CD1c-positive myeloid dendritic cell (primary cell): Measurements from ENCODE around the gene IFNA2.
A peak's percentile ranks its signal among the peaks of the same experiment; 100 is the strongest.
"Not testable (repeated sequence)": the region's sequence is repeated elsewhere in the genome, so short reads cannot be mapped to it uniquely, and the experiment has no call there.

Experiments used
- DNase-seq: peaks from one replicate; pipeline ENCODE4 v3.0.0-alpha.2; 2016; ENCODE audit errors: extremely low spot score

The IFNA2 gene

DNA sequence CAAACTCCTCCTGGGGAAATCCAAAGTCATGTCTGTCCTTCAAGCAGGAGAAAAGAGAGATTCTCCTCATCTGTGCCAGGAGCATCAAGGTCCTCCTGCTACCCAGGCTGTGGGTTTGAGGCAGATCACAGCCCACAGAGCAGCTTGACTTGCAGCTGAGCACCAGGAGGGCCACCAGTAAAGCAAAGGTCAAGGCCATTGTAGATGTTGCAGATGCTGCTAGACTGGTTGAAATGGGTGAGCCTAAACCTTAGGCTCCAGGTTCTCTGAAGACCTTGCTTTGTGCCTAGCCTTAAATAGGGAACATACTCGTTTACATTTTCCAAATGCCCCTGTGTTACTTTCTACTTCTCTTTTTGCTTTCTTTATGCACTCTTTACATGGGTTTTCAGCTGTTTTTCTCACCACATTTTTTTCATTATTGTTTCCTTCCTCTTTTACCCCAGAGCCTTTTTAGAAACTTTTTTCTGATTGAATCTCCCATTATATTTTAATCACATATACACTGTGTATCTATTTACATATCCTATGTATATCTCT is at the start of gene IFNA2:
IFNA2 (minus strand) TSS at position 268 of the 540 bp plus-strand sequence; CDS start at position 199, 69 bp downstream.
- DNase-seq: peak; percentile 13

DNA sequence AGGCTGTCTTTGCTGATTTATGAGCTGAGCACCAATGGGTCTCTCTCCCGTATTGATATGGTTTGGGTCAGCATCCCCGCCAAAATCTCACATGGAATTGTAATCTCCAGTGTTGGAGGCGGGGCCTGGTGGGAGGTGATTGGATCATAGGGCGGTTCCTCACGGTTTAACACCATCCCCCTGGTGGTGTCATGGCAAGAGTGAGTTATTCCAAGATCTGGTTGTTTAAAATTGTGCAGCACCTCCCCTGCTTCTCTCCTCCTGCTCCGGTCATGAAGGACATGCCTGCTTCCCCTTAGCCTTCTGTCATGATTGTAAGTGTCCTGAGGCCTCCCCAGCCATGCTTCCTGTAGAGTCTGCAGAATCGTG is 49.8 kb upstream of the IFNA2 start:
- DNase-seq: not testable (repeated sequence)

DNA sequence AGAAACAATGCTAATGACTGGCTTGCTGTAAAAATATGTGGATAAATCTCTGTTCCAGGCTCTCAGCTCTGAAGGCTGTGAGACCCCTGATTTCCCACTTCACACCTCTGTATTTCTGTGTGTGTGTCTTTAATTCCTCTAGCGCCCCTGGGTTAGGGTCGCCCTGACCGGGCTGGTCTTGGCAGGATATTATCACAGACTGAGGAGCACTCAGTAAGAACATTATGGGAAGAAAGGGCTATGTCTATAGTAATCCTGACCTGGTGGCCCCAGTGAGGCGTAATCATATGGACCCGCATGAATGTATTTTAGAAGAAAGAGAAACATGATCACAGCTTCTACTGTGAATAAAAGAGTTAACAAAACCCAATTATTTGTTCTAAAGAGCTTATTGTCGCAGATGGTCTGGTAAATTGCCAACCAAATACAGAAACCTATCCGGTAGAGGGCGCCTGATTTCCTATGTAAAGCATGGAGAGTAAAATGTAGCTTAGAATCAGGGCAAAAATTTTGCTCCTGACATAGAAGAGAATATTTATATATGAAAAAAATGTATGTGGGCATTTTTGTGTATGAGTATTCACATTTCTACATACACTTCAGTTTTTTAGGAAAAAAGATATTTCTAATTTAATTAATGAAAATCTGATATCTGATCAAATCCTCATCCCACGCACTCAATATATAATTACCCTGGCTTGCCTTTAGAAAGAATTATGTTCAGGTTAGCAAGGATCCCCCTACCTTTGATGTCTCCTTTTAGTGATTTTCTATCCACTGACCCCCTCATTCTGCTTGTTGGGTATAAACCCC is 49.2 kb upstream of the IFNA2 start:
- peak; percentile 69 for DNase-seq

DNA sequence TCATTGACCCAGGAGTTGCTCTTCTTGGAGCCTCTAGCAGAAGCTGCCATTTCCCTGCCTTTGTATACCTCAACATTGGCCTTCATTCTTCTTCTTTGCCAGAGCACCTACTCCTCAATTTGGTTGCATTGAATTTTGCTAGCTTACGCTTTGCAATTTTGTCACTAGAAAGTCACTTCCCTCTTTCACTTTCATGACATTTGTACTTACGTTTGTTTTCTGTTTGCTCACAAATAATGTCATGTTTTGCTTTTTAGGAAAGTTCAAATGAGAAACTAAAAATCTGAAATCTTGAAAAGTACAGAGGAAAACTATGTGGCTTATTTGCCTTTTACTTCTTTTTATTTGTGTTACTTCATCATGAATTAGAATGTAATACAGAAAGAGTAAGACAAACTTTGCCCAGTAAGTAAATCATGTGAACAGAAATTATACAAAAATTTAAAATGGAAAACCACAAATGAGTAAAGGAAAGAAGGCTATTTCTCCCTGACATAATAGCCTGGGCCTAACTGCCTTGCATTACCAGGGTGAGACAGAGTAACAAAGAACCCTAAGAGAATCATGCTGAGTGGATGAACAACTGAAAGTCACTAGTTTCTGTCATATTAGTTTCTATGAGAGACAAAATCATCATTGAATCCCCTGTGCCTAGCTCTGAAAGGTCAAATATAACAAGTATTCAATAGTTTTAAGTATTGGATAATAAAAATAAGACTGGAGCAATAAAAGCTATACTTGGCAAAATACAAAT is 47.7 kb upstream of the IFNA2 start:
- DNase-seq: peak; percentile 37

DNA sequence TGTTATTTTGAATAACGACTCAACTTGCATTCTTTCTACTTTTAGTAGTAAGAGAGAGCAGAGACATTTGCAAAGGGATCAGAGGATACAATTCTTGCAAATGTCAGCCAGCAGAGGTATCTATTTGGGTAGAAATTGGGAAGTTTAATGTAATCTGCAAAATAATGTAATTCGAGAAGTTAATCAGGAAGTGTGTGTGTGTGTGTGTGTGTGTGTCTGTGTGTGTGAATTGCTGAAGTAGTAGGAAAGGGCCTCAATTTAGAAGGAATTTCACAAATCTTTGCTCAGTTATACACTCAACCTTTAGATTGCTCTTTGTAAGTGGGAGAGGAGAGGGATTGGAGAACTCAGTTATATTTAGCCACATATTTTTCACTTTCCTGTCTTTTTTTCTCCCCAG is 44.0 kb upstream of the IFNA2 start:
- DNase-seq: peak; percentile 37

DNA sequence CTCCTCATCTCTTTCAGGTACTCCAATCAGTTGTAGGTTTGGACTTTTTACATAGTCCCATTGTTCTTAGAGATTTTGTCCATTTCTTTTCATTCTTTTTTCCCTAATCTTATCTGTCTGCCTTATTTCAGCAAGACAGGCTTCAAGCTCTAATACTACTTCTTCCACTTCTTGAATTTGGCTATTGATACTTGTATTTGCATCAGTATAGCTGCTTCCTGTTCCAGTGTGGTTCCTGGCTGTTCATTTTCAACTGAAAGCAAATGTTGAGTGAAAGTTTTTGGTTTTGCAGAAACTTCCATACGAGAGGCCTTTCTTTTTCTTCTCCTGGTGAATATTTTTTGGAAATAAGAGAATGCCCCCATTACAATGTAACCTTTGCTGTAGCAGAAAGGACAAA is 43.0 kb upstream of the IFNA2 start:
- no peak for DNase-seq

DNA sequence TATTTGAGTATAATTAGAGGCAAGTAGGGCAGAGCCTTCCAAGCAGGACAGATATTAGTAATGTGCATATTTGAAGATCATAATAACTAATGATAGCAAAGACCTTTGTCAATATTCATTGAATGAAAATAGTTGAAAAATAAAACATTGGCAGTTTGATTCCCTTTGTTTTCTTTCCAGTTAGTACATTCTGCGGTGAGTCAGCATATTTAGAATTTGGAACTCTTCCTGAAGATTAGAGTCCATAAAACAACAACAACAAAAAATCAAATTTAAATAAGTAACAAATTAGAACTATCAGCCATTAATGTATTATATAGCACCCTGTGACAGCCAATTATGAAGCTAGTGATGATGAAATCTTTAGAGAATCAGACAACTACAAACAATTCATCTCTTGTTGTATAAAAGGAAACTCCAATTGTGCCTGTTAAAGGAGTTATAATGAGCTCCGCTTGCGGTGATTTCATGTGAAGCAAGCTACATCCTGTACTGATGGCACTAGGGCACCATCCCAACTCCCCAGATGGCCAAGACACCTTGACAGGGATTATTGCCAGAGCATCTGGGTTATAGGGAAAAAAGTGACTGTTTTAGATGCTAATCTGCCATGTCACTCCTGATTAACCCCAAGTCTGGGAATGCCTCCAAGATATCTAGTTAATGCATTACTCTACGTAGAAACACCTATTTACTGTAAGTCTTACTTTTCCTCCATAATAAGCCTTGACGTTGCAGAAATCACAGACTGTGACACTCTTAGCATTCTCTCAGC is 30.5 kb upstream of the IFNA2 start:
- DNase-seq: no peak

DNA sequence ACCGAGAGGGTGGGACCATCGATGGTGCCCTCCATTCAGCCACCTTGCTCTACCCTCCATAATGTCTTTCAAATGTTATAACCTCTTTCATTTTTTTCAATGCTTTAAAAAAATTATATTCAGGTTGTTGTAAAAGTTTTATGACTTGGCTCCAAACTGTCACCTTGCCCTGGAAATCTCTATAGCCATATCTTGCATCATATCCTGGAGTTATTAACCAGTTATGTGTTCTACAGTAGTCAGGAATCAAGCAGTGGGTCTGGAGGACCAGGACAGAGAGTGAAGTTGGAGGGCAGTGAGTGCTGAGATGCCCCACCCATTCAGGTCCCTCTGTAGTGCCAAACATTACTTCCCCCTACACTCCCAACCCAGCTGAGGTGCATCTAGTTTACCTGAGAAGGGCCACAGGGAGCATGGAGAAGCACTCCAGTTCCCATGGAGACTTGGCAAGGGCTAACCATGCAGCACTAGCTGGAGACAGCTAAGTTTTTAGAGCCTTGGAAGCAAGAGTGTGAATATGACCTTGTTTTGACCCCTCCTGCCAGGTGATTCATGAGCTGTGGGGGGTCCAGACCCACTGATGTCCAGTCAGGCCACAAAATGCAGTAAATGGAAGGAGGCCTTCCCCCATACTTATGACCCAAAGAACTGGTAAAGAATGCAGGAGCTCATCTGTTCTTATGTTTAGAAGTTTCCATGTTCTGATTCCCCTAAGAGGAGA is 29.2 kb upstream of the IFNA2 start:
- DNase-seq: no peak

DNA sequence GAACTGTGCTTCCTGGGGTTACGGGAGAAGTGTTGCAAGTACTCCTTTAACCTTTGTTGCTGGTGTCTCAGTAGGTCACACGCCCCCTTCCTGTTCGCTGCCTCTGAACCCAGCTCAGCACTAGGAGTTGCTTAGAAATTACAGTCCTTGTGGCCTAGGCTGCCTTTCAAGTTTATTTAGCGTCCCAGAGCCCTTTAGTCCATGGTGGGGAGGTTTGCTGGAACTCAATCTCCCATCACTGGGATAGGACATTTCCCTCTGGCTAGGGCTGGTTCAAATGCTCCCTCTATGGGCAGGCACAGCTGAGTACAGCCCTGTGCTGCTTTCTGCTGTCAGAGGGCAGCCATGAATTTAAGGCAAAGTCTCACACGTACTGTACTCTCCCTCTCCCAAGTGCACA is 28.4 kb upstream of the IFNA2 start:
- no peak for DNase-seq

DNA sequence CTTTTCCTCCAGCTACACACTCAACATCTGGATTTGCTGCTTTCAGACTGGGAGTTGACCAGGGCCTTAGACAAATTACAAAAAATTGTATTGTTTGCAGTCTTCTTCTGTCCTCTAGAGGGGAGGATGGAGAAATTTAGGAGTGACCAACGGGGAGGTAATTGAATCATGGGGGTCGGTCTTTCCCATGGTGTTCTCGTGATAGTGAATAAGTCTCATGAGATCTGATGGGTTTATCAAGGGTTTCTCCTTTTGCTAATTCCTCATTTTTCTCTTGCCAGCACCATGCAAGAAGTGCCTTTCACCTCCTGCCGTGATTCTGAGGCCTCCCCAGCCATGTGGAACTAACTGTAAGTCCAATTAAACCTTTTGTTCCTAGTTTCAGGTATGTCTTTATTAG is 28.0 kb upstream of the IFNA2 start:
- no peak for DNase-seq

DNA sequence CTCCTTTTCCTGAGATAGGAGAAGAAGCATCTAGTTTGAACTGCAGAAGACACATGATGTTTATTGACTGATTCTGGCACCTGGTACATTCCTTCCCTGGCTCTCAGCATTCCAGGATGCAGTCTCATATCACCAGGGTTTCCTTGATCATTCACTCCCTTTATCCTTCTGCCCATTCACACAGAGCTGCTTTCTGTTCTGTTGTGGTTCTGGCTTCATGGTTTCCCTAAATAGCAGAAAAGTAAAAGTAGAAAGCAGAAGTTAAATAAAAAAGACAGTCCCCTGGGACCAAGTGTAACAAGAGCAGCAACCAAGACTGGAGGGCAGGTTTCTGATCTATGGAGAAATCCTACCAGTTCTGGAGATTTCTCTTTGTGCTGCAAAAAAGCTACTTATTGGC is 26.9 kb upstream of the IFNA2 start:
- no peak for DNase-seq

DNA sequence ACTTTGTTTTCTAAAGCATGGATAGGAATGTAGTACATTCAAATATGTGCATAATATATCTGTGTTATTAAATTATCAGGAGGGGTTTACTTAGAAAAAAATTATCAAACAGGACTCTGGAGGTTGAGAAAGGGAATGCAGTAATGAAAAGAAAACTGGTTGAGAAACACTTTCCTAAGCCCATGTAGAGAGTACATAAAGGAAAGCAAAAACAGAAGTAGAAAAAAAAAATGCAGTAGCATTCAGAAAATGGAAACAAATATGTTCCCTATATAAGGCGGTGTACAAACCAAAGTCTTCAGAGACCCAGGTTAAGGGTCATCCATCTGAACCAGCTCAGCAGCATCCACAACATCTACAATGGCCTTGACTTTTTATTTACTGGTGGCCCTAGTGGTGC is 23.6 kb upstream of the IFNA2 start, which contains the start of gene IFNA8:
IFNA8 (plus strand) TSS at position 301 of the 400 bp plus-strand sequence; CDS start at position 361, 60 bp downstream.
- DNase-seq: no peak

DNA sequence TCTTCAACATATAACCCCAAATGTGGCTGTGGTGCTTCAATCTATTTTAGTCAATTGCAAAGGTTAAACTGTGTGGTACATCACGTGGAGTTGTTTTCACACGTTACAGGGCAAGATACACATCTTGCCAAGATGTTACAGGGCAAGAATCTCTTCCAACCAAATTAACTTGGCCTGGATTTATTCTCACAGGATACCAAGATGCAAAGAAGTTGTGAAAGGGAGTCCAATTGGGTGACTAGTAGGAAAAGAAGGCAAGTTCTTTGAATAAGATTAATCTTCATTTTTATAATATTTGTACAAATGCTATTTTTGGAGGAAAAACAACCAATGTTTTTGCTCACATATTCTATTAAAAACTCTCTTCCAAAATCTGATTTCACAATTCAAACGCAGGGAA is 18.9 kb upstream of the IFNA2 start:
- no peak for DNase-seq

DNA sequence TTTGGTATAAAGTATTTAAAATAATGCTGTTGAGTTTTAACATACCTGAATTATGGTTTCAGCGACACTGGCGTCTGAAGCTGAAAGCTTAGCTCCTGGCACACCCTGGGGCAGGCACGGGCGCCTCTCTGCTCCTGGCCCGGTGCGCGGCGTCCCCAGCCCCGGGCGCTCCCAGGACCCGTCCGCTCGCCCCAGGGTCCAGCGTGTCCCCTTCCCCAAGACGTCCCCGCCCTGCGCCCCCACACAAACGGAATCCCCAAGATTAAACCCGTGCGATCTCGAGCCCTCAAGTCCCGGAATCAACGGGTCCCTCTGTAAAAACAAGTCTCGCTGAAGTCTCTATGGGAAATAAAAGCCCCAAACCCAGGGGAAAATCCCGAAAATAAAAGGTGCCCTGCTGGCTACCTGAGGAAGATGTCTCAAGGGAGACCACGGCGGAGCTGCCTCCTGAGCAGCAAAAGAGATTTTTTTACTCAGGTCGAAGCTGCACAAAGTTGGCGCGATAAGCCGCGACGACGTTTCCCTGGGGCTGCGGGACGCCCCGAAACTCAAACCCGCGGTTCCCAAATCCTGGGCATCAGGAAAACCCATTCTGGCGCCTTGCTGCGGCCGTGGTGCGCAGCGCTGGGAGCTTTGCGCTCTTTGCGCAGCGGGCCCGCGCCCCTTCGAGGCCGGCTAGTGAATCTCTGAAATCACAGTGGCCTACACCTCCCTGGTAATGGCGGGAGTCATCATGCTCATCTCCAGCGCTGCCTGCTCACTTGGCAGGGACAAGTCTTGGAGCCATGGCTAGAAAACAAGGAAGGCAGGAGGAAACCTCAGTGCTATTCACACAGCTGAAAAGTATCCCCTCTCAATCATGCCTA is 17.4 kb upstream of the IFNA2 start:
- no peak for DNase-seq

DNA sequence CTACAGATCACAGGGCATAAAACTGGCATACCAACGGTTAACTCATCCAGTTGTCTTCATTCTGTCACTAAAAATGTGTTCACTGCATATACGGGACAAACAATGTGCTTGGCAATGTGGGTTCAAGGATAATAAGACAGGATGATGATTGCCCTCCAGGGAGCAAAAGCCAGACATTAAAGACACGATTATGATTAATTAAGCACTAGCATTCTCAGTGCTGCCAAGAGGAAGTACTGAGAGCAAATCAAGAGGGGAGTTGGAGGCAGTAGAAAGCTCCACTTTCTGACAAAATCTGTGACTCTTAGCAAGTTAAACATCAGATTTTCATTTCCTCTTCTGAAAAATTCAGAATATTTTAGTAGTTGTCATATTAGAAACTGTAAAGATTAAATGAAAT is 14.8 kb upstream of the IFNA2 start:
- no peak for DNase-seq

DNA sequence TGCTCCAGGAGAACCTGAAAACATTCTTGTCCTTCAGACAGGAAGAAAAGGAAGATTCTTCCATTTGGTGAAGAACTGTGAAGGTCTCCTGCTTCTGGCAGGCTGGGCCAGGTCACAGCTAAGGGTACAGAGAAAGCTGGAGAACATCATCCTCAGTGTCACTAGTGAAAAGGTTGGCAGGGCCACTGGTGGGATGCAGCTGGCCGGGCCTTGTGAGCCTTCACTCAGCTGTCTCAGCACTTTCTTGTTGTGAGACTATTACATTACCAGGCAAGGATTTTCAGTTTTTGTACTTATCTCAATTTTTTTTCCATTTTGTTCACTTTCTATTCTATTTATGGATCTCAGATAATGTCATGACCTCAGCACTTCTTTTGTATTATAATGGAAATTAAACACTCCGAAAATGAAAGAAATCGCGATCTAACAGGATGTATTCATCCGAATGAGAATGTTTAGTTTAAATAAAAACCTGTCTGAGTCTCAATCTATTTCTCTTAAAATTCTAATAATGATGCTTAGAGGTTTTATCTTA is 13.8 kb upstream of the IFNA2 start:
- DNase-seq: no peak

DNA sequence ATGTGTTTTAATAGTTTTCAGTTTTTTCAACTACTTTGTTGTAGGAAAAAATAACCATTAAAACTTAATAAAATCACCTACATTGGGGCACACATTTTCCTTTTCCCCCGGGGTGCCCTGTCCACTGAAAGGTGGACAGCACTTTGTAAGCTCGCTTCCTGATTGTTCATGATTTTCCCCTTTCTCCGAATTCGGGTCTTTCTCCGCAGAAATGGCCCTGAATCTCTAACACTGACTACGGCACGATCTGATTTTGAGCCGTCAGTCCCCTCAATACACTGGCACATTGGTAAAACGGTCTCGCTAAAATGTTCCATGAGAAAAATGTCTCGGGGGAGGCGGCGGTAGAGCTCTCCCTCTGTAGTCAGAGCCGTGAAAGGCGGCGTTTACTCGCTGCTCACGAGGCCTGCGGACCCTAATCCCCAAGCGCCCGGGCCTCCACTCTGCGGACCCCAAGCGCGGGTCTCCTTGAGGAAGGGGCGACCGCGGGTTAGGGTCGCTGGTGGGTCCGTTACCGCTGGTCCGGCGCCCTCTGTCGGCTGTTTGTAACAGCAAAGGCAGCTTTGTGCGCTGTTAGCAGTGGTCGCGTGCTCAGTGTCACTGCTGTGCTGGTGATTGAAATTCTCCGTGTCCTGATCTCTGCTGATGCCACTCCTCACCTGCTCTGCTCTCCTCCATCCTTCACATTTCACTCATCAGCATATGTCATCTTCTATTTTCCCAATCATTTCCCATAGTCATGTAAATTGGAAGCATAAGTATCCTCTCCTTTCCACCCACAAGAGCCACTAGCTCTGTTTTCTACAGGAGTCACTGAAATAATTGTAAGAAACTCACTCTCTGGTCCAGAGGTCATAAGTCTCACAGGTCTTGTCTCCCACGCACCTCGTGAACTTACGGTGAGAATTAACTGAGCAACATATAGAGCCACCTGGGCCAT is 10.8 kb upstream of the IFNA2 start:
- peak; percentile 37 for DNase-seq

DNA sequence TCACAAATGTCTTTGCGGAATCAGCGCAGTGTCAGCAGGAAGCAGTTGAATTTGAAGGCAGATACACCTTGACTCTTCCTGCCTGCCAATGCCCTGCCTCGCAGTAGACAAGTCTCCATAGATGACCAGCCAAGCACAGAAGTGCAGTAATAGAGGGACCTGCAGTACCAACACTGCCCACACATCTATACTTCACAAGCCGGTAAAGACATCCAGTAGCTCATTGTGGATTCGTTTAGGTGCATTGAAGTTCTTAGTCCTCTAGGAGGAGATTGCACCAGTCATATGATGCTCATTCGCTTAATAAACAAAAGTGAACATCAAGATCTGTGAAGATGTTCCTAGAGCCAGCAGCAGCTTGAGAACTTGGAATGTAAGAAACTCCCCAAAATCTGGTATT is 7.1 kb upstream of the IFNA2 start:
- peak; percentile 27 for DNase-seq

DNA sequence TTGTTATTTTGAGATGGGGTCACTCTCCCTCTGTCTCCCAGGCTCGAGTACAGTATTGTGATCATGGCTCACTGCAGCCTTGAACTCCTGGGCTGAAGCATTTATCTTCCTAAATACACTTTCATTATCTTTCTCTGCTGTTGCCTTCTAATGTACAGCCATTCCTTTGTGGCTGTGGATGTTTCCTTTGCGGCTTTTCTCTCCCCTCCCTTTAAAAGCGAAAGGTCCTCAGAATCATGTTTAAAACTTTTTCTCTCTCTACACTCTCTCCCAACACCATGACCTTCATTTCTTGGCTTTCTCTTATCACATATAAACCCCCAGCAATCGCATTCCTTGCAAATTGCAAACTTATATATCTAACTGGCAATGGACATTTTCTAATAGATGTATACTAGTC is 1.6 kb downstream of the IFNA2 start:
- DNase-seq: no peak
